Keratinocyte (primary cell): ENCODE data around the gene RALGPS1. TPM values are rescaled to one million over a fixed set of nuclear protein-coding genes. Genes with fewer than 3 reads are reported as not detected.

Experiments used
- DNase-seq: peaks from one replicate; pipeline ENCODE4 v3.0.0-alpha.2; 2011; ENCODE audit warnings: low read depth, missing footprints, low spot score
- FAIRE-seq: peaks from 2 replicates; lab custom pipeline; 2011; peaks lifted over from hg19 to GRCh38; lab: Jason Lieb, UNC
- H2AFZ ChIP-seq: 2 replicates; pipeline ENCODE4 v1.6.0; 2012; ENCODE audit warnings: low read length, control low read depth, inconsistent platforms; ENCODE audit not compliant: control insufficient read depth
- H3K27ac ChIP-seq: 2 replicates; pipeline ENCODE4 v1.5.1; 2011; ENCODE audit warnings: low read length; ENCODE audit not compliant: control insufficient read depth, insufficient read depth
- H3K27me3 ChIP-seq: 3 replicates; pipeline ENCODE4 v1.6.0; 2011; ENCODE audit warnings: low read length; ENCODE audit not compliant: control insufficient read depth, insufficient read depth; ENCODE audit errors: extremely low read depth
- H3K36me3 ChIP-seq, 2 experiments: 2 replicates in 1 of 2; 3 replicates in 1 of 2; pipeline ENCODE4 v1.5.1; 2011; ENCODE audit warnings: low read length in 2 of 2, mild to moderate bottlenecking in 1 of 2; ENCODE audit not compliant: control insufficient read depth in 2 of 2, insufficient read depth in 2 of 2; ENCODE audit errors: extremely low read depth in 1 of 2
- H3K4me1 ChIP-seq: 3 replicates; pipeline ENCODE4 v1.5.1; 2011; ENCODE audit warnings: low read length; ENCODE audit not compliant: control insufficient read depth, insufficient read depth; ENCODE audit errors: extremely low read depth
- H3K4me2 ChIP-seq: 3 replicates; pipeline ENCODE4 v1.6.0; 2011; ENCODE audit warnings: low read depth, low read length; ENCODE audit not compliant: control insufficient read depth, insufficient read depth; ENCODE audit errors: extremely low read depth
- H3K4me3 ChIP-seq, 3 experiments: fragments of 200-600 bp in 1 of 3; sonication (generic) in 1 of 3; 2 replicates in 2 of 3; 3 replicates in 1 of 3; pipeline ENCODE4 v1.5.1; 2011 to 2016; ENCODE audit warnings: low read length in 3 of 3, mild to moderate bottlenecking in 3 of 3, control low read depth in 2 of 3, inconsistent platforms in 1 of 3, low read depth in 1 of 3, mixed read lengths in 1 of 3, mixed run types in 1 of 3, moderate library complexity in 1 of 3; ENCODE audit not compliant: control insufficient read depth in 2 of 3, insufficient read depth in 2 of 3; ENCODE audit errors: extremely low read depth in 1 of 3
- H3K79me2 ChIP-seq: 2 replicates; pipeline ENCODE4 v1.6.0; 2012; ENCODE audit warnings: low read length; ENCODE audit not compliant: control insufficient read depth, insufficient read depth
- H3K9ac ChIP-seq: 3 replicates; pipeline ENCODE4 v1.6.0; 2011; ENCODE audit warnings: low read length; ENCODE audit not compliant: control insufficient read depth, insufficient read depth; ENCODE audit errors: extremely low read depth
- H3K9me1 ChIP-seq: 3 replicates; pipeline ENCODE4 v1.6.0; 2011; ENCODE audit warnings: low read length; ENCODE audit not compliant: control insufficient read depth, insufficient read depth; ENCODE audit errors: extremely low read depth
- H3K9me3 ChIP-seq: 2 replicates; pipeline ENCODE4 v1.5.1; 2012; ENCODE audit warnings: low read depth, low read length; ENCODE audit not compliant: control insufficient read depth
- H4K20me1 ChIP-seq: 3 replicates; pipeline ENCODE4 v1.6.0; 2011; ENCODE audit warnings: low read length; ENCODE audit not compliant: control insufficient read depth, insufficient read depth; ENCODE audit errors: extremely low read depth
- EZH2 ChIP-seq: IDR thresholded peaks from one replicate; pipeline ENCODE4 v1.6.1; 2012; ENCODE audit warnings: inconsistent platforms, mild to moderate bottlenecking, low read length, moderate library complexity
- dilution Hi-C: fragments of 300-500 bp; cut with MboI; formaldehyde crosslinking; loops from one replicate; pipeline ENCODE4 v1.7.0; 2020; ENCODE audit warnings: low sequenced_read_pairs; ENCODE audit not compliant: extremely low pct_ligation_motif_present
- polyA plus RNA-seq, 5 experiments: library from polyadenylated mRNA; depleted of rRNA in 3 of 5; stranded (reverse) in 3 of 5; stranded (forward) in 1 of 5; unstranded in 1 of 5; fragments of >200 nt; gene quantifications; 1 replicate in 1 of 5; 2 replicates in 3 of 5; 3 replicates in 1 of 5; pipeline versions ENCODE4 v1.2.1 to v1.2.3, GENCODE V29; 2011 to 2012; ENCODE audit warnings: missing spikeins in 2 of 5, low read depth in 1 of 5, low replicate concordance in 1 of 5
- TF ChIP-seq, protein P1 (sequence below), 3 experiments: IDR thresholded peaks in 1 of 3; conservative IDR thresholded peaks in 1 of 3; optimal IDR thresholded peaks in 1 of 3; 2 replicates in 2 of 3; 3 replicates in 1 of 3; pipeline versions ENCODE3 to v1.5.1; 2011; ENCODE audit warnings: low read length in 3 of 3, mild to moderate bottlenecking in 3 of 3, moderate library complexity in 2 of 3, control low read depth in 1 of 3, inconsistent platforms in 1 of 3; ENCODE audit not compliant: insufficient read depth in 2 of 3; ENCODE audit errors: extremely low read depth in 1 of 3

RALGPS1 gene
- polyA plus RNA-seq, 1 donor (not counting 4 experiments of a cell fraction or from before 2014, with no cell fraction given): 0.56 TPM

DNA sequence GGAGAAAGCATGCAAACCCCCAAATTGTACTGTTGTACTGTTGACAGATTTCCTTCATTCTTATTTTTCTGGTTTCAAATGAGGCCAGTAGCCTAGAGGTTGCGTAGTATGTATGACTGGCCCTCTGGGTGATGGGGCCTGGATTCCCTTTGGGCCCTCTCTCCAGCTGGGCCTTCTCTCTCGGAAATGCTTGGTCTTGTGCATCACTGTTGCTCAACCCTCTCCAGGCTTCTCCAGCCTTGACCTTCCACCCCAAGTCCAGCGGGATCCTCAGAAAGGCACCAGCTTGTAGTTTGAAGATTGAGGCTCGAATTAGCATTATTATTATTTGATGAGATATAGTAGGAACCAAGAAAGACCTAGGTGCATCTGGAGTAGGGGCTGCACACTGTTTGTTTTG, 120.8 kb downstream of the RALGPS1 start:
- no peaks in the 10 kb centered on the region for H3K79me2 ChIP-seq
- H3K4me3 ChIP-seq: no peak overlapping the region
- no peaks in the 10 kb centered on the region for H3K9me1 ChIP-seq
- no peaks in the 10 kb centered on the region for H3K4me1 ChIP-seq
- no peak overlapping the region for H3K9ac ChIP-seq
- H3K27me3 ChIP-seq: peaks cover 3% of the 10 kb centered on the region
- no peaks in the 10 kb centered on the region for H4K20me1 ChIP-seq
- H2AFZ ChIP-seq: no peak overlapping the region
- H3K36me3 ChIP-seq: no peaks in the 10 kb centered on the region
- no peak for DNase-seq
- H3K27ac ChIP-seq: no peak overlapping the region
- H3K9me3 ChIP-seq: no peaks in the 10 kb centered on the region
- H3K4me2 ChIP-seq: no peak overlapping the region
- FAIRE-seq: no peak
- dilution Hi-C loops: no loop called here
- TF ChIP-seq EZH2: no peak
- TF ChIP-seq, protein P1, sequence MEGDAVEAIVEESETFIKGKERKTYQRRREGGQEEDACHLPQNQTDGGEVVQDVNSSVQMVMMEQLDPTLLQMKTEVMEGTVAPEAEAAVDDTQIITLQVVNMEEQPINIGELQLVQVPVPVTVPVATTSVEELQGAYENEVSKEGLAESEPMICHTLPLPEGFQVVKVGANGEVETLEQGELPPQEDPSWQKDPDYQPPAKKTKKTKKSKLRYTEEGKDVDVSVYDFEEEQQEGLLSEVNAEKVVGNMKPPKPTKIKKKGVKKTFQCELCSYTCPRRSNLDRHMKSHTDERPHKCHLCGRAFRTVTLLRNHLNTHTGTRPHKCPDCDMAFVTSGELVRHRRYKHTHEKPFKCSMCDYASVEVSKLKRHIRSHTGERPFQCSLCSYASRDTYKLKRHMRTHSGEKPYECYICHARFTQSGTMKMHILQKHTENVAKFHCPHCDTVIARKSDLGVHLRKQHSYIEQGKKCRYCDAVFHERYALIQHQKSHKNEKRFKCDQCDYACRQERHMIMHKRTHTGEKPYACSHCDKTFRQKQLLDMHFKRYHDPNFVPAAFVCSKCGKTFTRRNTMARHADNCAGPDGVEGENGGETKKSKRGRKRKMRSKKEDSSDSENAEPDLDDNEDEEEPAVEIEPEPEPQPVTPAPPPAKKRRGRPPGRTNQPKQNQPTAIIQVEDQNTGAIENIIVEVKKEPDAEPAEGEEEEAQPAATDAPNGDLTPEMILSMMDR (optimal IDR thresholded peaks at IDR 0.05 in 1 of 3, IDR thresholded peaks at IDR 0.05 in 1 of 3, conservative IDR thresholded peaks at IDR 0.05 in 1 of 3; ENCODE audit: extremely low read depth in 1 of 3, insufficient read depth in 2 of 3, low read length in 3 of 3): no peak

DNA sequence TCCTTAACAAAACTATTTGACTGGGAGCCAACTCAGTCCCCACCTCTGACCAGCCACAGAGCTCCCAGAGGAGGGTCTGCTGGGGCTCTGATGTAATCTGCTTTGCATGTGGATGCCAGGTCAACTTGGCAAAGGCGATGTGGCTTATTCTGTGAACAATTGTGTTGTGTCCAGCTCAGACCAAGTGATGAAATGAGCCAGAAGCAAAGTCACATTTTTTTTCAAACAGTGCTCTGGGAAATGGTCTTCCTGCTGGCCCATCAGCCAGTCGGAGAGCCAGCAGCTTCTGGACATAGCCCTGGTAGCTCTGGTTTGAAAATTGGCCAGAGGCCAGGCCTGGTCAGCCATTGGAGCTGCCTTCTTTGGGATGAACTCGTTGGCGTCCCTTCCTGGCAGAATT, 121.4 kb downstream of the RALGPS1 start:
- no peaks in the 10 kb centered on the region for H4K20me1 ChIP-seq
- DNase-seq (no peak), FAIRE-seq (no peak)
- H3K9me3 ChIP-seq: no peaks in the 10 kb centered on the region
- H3K27ac ChIP-seq: no peak overlapping the region
- no peaks in the 10 kb centered on the region for H3K9me1 ChIP-seq
- H3K9ac ChIP-seq: no peak overlapping the region
- TF ChIP-seq, protein P1 (optimal IDR thresholded peaks at IDR 0.05 in 1 of 3, IDR thresholded peaks at IDR 0.05 in 1 of 3, conservative IDR thresholded peaks at IDR 0.05 in 1 of 3; ENCODE audit: extremely low read depth in 1 of 3, insufficient read depth in 2 of 3, low read length in 3 of 3): no peak
- no peak for TF ChIP-seq EZH2
- no peak overlapping the region for H3K4me3 ChIP-seq
- no peak overlapping the region for H3K4me2 ChIP-seq
- no peak overlapping the region for H2AFZ ChIP-seq
- peaks cover under 1% of the 10 kb centered on the region for H3K27me3 ChIP-seq
- no peaks in the 10 kb centered on the region for H3K36me3 ChIP-seq
- H3K4me1 ChIP-seq: no peaks in the 10 kb centered on the region
- no peaks in the 10 kb centered on the region for H3K79me2 ChIP-seq
- dilution Hi-C loops: no loop called here
